ENCODE results near the gene GAL3ST3.
A peak's percentile ranks its signal among the peaks of the same experiment; 100 is the strongest.
"Not testable (repeated sequence)": the region's sequence is repeated elsewhere in the genome, so short reads cannot be mapped to it uniquely, and the experiment has no call there.

Gene GAL3ST3

DNA sequence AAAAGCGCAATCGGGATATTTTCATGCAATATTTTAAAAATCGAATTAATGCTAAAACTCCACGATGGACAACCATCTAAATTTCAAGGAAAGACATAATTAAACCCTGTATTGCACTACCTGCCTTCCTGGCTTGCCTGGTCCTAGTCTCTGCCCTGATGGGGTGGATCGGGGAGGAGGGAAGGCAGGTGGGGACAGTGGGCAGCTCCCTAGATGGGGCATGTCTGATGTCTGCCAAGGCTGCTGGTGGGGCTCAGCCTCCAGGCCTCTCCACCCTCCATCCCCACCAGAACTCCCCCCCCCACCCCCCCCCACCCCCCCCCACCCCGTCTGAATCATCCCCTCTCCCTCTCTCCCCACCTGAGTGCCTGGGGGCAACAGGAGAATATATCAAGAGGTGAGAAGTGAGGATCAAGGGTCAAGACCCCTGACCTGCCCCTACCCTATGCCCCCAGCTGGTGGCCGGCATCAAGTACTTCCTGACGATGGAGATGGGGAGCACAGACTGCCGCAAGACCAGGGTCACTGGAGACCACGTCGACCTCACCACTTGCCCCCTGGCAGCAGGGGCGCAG is 36.5 kb downstream of the GAL3ST3 start:
- DNase-seq = no peak

DNA sequence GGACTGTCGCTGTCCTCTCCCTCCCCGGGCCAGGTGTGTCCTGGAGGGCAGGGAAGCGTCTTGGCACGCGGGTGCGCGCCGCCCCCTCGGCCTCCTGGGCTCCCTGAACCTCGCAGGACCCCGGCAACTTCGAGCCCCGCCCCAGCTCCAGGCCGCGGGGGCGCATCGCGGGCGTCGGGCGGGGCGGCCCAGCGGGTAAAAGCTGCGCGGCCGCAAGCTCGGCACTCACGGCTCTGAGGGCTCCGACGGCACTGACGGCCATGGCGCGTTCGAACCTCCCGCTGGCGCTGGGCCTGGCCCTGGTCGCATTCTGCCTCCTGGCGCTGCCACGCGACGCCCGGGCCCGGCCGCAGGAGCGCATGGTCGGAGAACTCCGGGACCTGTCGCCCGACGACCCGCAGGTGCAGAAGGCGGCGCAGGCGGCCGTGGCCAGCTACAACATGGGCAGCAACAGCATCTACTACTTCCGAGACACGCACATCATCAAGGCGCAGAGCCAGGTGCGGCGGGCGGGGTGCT is 37.1 kb downstream of the GAL3ST3 start, which contains the start of gene CST6:
TSS of gene CST6 (plus strand) at position 224 of the 519 bp plus-strand sequence. CDS start at position 261, 37 bp downstream.
- no peak for DNase-seq

DNA sequence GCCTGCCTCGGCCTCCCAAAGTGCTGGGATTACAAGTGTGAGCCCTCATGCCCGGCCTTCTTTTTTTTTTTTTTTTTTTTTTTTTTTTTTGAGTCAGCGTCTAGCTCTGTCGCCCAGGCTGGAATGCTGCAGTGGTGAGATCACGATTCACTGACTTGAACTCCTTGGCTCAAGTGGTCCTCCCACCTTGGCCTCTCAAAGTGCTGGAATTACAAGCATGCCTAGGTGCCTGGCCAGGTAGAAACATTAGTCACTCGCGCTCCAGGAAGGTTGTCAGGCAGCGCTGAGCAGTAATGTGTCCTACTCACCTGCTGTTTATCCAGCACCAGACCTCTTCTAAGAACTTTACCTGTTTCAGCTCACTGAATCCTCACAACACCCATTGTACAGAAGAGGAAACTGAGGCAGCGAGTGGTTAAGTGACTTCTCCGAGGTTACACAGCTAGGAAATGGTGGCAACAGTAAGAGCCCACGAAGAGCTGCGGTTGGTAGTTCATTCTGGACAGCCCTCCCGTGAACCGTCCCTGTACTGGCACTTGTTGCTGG is 37.6 kb downstream of the GAL3ST3 start:
- no peak for DNase-seq

DNA sequence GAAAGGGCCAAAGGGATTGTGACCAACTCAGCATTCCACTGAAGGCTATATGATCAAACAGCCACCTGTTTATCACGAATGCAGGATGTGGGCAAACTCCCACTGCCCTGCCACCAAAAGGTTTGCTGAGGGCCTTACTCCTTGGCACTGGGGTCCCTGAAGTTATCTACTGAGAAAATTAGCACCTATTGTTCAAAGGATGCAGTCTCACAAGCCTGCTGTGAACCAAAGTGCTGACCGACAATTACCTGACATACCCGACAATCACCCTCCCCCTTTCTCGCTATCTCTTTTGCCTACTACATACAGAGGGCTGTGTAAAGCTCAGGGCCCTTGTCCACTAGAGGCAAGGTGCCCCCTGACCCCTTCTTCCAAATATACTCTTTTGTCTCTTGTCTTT is 38.9 kb downstream of the GAL3ST3 start:
- not testable (repeated sequence) for DNase-seq

DNA sequence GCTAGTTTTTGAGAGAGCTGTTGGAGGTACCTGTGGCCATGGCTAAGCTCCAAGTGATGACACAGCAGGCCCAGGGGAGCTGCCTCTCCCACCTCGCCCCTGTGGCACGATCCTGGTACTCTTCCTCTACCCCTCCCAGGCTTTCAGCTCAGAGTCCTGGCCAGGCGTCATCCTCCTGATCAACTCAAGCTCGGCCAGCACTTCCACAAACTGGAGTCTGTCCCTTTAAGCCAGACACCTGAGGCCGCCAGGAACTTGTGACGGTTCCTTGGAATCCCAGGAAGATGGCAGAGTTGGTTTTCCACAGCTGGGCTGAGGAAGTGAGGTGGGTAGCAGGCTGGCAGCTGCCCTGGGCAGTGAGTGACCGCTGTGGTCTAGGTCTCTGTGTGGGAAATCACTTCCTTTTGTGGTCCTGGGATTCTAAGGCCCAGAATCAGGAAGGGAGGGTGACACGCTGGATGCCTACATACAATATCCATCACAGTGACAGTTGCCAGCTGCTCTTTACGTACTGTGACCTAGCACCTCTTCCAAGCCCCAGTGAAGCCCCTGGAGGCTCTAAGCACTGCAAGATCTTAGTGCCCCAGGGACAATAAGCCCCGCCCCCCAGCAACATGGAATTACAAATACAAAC is 40.4 kb downstream of the GAL3ST3 start:
- DNase-seq = no peak

DNA sequence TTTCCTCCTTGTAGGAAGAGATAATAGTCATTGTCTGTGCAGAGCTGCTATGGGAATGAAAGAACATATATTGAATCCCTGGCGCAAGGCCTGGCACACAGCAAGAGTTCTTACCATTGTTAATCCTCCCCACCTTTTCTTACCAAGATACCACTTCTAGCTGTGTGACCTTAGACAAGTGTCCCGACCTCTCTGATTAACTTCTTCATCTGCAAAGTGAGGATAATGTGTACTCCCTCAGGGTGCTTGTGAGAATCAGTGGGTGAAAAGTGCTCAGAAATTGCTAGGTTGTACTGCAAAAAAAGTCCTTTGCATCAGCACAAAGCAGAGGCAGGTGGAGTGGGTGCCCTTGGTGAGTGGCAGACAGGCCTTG is 40.9 kb downstream of the GAL3ST3 start:
- no peak for DNase-seq

DNA sequence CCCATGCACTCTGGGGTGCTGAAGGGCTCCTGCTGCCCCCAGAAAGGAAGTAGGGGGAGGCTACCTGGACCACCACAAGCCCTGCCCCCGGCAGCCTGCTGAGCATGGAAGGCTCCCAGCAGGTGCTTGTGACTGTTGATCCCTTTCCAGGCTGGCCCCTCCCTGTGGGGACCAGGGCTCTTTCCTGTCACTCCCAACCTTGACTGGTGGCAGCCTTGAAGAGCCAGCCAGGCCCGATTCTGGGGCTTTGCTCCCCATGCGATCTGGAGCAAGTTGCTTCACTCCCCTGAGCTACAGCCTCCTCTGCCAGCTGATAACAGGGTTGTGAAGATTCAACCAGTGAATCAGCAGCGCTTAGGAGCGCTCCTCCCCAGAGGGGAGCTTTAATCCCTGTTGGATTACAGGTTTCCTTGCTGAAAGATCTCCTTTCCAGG is 41.7 kb downstream of the GAL3ST3 start:
- DNase-seq = no peak

DNA sequence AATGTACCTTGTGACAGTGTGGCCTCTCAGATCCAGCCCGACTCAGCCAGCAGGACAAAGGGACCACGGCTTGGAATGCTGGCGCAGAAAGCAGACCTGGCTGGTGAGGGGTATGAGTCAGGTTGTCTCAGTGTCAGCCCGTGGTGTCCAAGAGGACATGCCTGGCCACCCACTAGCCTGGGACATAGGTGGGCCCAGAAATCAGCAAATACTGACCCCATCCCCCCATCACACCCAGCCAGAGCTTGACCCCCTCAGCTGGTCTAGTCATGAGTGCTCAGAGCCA is 42.1 kb downstream of the GAL3ST3 start:
- DNase-seq = no peak

DNA sequence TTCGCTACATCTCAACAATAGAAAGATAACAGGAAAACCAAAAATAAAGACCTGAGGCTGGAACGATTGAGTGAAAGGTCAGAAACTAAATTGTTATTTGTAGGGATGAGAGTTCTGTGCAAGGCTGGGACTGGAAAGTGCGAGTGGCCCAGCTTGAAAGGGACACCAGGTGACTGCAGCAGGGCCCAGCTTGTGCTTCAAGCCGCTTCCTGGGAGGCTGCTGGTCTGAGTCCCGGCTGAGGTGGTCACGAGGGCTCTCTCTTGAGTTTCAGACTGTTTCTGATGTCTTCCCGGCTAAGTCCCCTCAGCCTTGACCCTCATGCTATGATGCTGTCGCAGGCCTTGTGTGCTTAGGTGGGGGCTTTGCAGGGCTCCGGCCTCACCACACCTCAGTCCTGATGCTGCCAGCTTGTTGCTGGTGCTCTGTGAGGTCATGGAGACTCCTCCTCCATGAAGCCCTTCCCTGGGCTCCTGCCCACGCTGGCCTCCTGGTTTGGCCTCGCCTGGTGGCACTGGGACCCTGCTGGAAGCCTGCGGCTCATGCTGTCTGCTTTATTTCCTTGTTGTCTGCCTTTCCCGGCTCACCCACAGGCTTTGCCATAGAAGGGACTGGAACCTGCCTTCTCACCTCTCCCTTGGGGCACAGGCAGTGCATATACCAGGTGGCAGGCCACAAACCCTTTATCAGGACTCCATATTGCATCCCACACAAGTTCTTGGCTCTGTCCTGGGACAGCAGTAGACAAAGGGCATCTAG is 42.6 kb downstream of the GAL3ST3 start:
- DNase-seq = no peak

DNA sequence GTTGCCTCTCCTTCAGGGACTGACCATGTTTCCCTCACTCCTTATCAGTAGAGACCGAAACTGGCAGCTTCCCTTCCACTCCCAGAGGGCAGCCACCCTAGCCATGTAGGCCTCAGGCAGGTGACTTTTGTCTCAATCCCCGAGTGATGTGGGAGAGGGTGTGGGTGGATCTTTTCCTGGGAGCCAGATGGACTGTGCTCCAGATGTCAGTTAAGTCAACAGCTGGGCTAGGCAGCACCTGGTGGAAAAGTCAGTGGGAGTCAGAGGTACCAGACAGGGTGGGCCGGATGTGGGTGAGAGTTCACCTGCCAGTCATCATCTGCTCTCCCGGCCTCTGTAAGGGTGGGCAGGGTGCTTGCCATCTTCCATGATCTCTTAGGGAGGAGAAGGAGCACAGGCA is 44.8 kb downstream of the GAL3ST3 start:
- DNase-seq = no peak

DNA sequence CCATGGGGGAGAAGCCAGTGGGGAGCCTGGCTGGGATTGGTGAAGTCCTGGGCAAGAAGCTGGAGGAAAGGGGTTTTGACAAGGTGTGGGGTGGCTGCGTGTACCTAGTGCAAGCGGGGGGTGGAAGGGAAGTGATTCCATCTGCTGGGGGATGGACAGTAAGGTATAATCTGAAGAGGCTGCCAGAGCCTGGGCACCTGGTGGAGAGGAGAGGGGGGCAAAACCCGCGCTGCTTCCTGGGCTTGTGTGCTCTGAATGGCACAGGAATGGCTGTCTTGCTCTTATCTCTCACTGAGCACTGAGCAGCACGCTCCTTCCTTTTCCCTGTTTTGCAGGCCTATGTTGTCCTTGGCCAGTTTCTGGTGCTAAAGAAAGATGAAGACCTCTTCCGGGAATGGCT is 45.7 kb downstream of the GAL3ST3 start:
- DNase-seq = no peak

DNA sequence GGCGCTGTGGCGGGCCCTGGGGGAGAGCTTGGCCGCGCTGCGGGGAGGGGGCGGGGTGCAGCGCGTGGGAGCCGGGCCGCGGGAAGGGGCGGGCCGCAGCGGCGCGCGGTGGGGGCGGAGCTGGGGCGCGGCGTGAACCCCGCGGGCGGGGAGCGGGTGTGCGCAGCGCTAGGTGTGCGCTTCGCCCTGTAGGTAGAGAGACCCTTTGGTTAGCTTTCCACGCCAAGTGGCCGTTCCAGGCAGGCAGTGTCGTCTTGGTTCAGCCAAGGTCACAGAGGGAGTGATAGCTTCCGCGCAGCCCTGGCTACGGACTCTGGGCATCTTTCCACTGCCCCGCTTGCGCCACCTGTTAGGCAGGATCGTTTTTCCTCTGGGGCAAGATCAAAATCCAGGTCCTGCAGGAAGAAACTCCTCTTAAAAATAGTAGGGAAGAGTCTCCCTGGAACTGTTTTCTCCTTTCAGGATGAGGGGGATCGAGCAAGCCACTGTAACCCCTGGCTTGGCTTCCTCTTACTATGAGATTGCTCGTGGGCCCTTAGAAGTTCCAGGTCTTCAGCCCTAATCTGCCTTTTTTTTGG is 46.2 kb downstream of the GAL3ST3 start:
- peak; percentile 77 for DNase-seq

DNA sequence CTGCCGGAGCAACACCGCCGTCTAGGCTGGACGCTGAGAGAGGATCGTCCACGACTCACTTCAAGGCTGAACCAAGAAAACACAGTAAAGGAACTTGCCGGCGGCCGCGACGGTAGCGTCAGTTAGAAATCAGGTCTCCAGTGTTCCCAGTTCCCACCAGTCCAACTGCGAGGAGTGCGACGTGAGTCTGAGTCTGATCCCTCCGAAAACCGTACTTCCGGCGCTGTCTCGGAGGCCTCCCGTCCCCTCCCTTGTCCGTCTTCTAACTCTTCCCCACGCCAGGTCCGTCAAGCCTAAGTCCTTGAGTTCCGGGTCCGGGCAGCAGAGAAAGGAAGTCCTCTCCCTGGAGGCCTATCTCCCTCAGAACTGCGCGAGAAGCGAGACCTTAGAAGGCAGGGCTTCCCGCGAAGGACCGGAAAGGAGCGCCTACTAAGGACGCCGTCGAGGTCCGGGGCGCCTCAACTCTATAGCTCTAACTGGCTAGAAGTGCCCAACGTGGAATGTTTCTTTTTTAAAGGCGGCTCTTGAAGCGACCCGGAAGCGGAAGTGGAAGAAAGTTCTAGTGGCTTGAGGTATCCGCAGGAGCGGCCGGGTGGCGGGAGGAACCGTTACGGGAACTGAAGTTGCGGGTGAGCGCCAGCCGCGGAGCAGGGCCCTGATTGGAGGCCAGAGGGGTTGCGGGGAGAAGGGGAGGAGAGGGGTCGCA is 46.9 kb downstream of the GAL3ST3 start, which contains the start of the genes BANF1 and EIF1AD:
TSS of gene BANF1 (plus strand) at position 562 of the 706 bp plus-strand sequence. CDS start 748 bp downstream, outside the sequence.
TSS of gene EIF1AD (minus strand) at position 216 of the 706 bp plus-strand sequence. CDS start 1,768 bp downstream, outside the sequence.
- peak; percentile 90 for DNase-seq

DNA sequence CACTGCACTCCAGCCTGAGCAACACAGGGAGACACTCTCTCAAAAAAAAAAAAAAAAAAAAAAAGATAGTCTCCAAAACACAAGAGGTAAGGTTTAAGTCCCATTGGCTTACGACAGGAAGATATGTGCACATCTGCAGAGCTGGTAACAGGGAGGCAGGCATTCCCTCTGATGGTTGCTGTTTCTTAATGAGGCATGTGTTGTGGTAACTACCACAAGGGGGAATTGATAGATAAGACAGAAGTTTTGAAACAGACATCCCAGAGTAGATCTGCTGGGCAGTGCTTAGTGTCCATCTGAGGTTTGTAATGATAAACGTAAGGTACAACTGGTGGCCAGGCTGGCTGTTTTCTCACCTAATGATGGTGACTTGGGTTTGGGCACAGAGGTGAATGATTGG is 51.7 kb downstream of the GAL3ST3 start:
- DNase-seq = no peak

DNA sequence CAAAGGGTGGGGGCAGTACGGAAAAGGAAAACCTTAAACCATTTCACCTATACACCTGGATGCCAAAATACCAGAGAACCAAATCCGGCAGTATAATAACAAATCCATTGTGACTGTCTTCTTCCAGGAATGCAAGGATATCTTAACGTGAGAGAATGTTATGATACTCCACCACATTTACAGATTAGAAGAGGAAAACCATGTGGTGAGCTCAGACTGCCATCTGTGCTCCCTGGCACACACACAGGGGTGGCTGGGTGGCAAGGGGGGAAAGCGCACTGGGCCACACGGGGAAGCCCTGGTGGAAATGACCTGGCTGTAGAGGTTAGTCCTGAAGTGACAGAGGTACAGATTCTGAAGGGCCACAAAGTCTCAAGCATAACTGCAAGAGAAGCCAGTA is 56.9 kb downstream of the GAL3ST3 start:
- DNase-seq = no peak

Data from activated naive CD4-positive, alpha-beta T cell treated with anti-CD3 and anti-CD28 coated beads, Interleukin-2, amount 50 U/mL, for 16 hours (primary cell).